Cardiac muscle cell (in vitro differentiated cells and primary cell): ENCODE results near the gene IL11. TPM values are rescaled to one million over a fixed set of nuclear protein-coding genes. Genes with fewer than 3 reads are reported as not detected.

Experiments
- DNase-seq, 2 donors: peaks; one replicate each; pipeline versions ENCODE4 v3.0.0 to v3.0.0-alpha.2; 2010 to 2017; ENCODE audit warnings: low read depth in 1 of 2, low spot score in 1 of 2
- H3K27ac ChIP-seq: fragments of 200-600 bp; sonication (generic); 2 replicates; pipeline ENCODE4 v1.5.1; 2016
- H3K27me3 ChIP-seq: fragments of 200-600 bp; sonication (generic); 2 replicates; pipeline ENCODE4 v1.6.0; 2016; ENCODE audit warnings: control low read depth
- H3K36me3 ChIP-seq: fragments of 200-600 bp; sonication (generic); 2 replicates; pipeline ENCODE4 v1.5.1; 2016; ENCODE audit warnings: control low read depth
- H3K4me1 ChIP-seq: fragments of 200-600 bp; sonication (generic); 2 replicates; pipeline ENCODE4 v1.8.1; 2017; ENCODE audit warnings: low read depth, mild to moderate bottlenecking, mixed run types
- H3K4me3 ChIP-seq: fragments of 200-600 bp; sonication (generic); 2 replicates; pipeline ENCODE4 v1.5.1; 2016; ENCODE audit warnings: mild to moderate bottlenecking
- H3K9me3 ChIP-seq: fragments of 200-600 bp; sonication (generic); 2 replicates; pipeline ENCODE4 v1.5.1; 2017; ENCODE audit warnings: low read depth, mild to moderate bottlenecking, control low read depth
- polyA plus RNA-seq: library from polyadenylated mRNA; unstranded; fragments of >200 nt; fragmentation: Nextera tagmentation; extraction: Ambion mirVana; gene quantifications from 2 replicates; pipeline ENCODE4 v1.2.1, GENCODE V29; 2016
- total RNA-seq: library from RNA; depleted of rRNA; stranded (reverse); fragments of >200 nt; gene quantifications from 2 replicates; pipeline ENCODE4 v1.2.3, GENCODE V29; 2016
- TF ChIP-seq, protein P1 (sequence below): IDR thresholded peaks from 2 replicates; pipeline ENCODE4 v1.5.1; 2012; ENCODE audit warnings: low read depth, mild to moderate bottlenecking, low read length

The IL11 gene
- total and polyA plus RNA-seq, 2 experiments from 2014 or later, result 0.12 TPM; not detected in 1

DNA sequence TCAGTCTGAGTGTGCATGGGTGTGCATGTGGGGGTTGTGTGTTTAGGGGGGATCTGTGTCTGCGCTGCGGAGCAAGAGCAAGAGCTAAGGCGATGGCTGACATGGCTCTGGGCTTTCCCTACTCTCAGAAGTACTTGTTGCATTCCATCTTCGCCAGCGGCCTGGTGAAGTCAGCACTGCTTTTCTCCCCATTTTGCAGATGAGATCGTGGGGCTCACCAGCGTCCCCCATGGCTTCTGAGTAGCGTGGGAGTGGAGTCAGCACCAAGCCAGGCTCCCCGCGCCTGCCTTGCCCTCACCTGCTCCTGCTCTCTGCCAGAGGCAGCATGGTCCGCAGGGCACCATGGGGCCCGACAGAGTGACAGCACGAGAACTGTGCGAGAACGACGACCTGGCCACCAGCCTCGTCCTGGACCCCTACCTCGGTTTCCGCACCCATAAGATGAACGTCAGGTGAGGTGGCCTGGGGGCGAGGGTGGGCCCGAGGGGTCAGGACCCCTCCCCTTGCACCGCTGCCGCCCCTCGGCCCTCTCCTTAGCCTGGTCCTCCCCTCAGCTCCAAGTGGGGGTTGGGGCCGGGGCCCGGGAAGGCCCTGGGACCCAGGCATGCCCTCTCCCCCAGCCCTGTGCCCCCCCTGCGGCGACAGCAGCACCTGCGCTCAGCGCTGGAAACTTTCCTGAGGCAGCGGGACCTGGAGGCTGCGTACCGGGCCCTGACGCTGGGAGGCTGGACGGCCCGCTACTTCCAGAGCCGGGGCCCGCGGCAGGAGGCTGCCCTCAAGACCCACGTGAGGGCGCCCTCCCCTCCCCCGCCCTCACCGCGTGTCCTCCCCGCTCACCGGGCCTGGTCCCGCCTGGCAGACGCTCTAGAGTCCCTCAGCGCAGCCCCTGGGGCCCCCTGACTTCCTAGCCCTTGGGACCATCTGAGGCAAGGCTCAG lies 28.4 kb downstream of the IL11 start:
- TF ChIP-seq, protein P1, sequence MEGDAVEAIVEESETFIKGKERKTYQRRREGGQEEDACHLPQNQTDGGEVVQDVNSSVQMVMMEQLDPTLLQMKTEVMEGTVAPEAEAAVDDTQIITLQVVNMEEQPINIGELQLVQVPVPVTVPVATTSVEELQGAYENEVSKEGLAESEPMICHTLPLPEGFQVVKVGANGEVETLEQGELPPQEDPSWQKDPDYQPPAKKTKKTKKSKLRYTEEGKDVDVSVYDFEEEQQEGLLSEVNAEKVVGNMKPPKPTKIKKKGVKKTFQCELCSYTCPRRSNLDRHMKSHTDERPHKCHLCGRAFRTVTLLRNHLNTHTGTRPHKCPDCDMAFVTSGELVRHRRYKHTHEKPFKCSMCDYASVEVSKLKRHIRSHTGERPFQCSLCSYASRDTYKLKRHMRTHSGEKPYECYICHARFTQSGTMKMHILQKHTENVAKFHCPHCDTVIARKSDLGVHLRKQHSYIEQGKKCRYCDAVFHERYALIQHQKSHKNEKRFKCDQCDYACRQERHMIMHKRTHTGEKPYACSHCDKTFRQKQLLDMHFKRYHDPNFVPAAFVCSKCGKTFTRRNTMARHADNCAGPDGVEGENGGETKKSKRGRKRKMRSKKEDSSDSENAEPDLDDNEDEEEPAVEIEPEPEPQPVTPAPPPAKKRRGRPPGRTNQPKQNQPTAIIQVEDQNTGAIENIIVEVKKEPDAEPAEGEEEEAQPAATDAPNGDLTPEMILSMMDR, result no peak
- H3K4me1 ChIP-seq, result no peaks in the 10 kb centered on the region
- peak overlapping the region; percentile 89 for H3K4me3 ChIP-seq

DNA sequence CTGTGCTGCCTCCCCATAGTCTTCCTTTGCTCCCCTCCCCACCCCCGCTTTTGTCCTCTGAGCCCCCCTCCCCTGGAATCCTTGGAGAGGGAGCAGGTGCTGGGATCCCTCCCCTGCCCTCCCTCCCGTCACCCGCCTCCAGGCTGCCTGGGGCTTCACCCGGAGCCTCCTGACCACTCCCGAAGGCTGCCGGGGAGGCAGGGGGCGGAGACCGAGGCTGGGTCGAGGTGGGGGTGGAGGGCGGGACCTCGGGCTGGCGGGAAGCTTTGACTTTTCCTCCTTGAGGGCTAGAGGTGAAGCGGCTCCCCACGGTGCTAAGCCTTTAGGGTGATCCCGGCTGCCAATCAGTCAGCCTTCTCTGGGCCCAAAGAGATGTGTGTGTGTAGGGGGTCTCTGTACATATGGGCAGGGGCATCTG lies 29.1 kb downstream of the IL11 start:
- H3K9me3 ChIP-seq, result no peaks in the 10 kb centered on the region
- H3K4me1 ChIP-seq, result no peaks in the 10 kb centered on the region
- peaks cover 23% of the 10 kb centered on the region for H3K36me3 ChIP-seq
- DNase-seq, result peak; percentile 73 to 78
- H3K27me3 ChIP-seq, result no peaks in the 10 kb centered on the region
- peak overlapping the region; percentile 93 for H3K27ac ChIP-seq
- TF ChIP-seq, protein P1, result no peak
- peak overlapping the region; percentile 89 for H3K4me3 ChIP-seq

More for the DNA sequence above, 28.4 kb downstream of the IL11 start:
- H3K36me3 ChIP-seq, result peaks cover 24% of the 10 kb centered on the region
- H3K27ac ChIP-seq, result no peak overlapping the region
- H3K27me3 ChIP-seq, result no peaks in the 10 kb centered on the region
- H3K9me3 ChIP-seq, result no peaks in the 10 kb centered on the region
- no peak for DNase-seq

DNA sequence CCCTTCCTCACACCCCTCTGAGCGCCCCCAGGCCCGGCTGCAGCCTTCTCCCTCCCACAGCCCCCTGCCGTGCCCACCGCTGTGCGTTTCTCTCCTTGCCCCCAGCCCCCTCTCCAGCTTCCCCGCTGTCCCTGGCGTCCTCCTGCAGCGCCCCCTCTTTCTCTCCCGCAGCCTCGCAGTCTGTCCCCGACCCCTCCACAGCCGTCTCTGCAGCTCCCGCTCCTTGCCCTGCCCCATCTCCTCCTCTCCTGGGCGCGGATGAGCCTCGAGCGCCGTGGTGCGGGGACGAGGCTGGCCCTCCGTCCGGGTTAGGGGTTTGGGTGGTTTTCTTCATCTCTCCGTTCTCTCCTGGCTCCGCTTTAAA lies 29.5 kb downstream of the IL11 start:
- Histone ChIP-seq H3K9me3 (no peaks in the 10 kb centered on the region), H3K27ac (peak overlapping the region; percentile 93), H3K4me3 (peak overlapping the region; percentile 89), H3K27me3 (no peaks in the 10 kb centered on the region), H3K36me3 (peaks cover 21% of the 10 kb centered on the region), H3K4me1 (no peaks in the 10 kb centered on the region)
- DNase-seq, result peak in 1 of 2 donors; percentile 39
- TF ChIP-seq, protein P1, result peak; percentile 23

DNA sequence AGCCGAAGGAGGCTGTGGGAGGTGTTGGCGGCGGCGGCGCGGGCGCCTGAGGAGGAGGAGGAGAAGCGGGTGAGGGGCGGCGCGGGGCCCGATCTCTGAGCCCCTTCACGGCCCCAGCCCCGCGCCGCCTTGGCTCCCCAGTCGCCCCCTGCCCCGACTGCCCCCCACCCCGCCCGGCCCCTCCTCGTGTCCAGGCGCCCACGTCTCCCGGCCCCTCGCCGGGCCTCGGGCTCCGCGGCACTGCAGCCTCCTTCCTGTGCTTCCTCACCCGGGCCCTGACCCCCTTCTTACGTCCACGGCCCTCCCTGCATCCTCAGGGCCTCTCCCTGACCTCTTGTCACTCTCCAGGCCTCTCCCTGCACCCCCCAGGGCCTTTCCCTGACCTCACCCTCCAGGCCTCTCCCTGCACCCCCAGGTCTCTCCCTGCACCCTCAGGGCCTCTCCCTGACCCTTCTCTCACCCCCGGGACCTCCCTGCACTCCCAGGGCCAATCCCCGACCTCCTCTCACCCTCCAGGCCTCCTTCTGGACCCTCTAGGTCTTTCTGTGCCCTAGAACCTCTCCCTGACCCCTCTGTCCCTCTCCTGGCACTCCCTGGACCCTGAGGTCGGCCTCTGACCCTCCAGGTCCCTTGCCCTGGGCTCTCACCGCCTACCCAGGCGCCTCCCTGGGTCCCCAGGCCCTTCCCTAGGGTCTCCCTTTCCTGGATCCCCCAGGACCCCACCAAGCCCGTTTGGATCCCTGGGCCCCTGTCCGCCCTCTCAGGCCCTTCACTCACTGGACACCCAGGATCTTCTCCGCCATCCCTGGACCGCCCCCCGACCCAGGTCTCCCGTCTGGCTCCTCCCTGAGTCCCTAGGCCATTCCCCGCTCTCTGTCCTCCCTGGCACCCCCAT lies 30.1 kb downstream of the IL11 start:
- peaks cover 21% of the 10 kb centered on the region for H3K36me3 ChIP-seq
- peak overlapping the region; percentile 89 for H3K4me3 ChIP-seq
- TF ChIP-seq, protein P1, result no peak
- peak overlapping the region; percentile 93 for H3K27ac ChIP-seq
- no peaks in the 10 kb centered on the region for H3K9me3 ChIP-seq
- H3K4me1 ChIP-seq, result no peaks in the 10 kb centered on the region
- no peaks in the 10 kb centered on the region for H3K27me3 ChIP-seq
- DNase-seq, result peak in 1 of 2 donors; percentile 12

DNA sequence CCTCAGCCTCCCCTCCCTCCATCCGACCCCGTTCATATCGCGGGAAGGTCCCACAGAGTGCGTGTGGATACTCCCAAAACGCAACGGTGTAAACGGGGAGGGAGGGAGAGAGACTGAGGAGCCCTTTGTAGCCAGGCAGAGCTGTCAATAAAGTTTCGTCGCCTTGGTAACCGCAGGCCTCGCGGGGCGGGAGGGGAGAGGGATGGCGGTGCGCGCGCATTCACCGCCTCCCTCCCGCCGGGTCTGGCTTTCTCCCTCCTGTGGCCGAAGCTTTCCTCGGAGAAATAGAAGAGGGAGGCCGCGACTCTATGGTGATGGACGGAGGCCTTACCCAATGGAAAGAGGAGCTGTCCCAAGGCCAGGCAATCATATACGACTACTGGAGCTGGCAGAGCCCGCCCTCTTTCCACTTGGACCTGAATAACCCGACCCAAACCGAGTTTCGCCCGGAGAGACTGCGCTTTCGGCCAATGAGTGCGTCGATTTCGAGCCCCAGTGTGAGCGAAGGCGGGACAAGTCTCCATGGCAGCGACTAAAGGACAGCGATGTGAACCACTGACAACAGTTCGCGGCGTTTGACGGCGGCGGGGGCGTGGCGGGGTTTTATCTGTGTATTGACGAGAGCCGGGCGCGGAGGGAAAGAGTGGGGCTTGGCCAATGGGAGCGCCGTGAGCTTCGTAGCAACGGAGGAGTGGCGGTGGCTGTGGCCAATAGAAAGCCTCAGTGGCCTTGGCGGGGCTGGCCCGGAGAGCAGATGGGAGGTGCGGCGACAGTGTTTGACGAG lies 31.0 kb downstream of the IL11 start, which contains the start of gene KMT5C:
Gene KMT5C, plus strand, starts transcription at position 772 of the 784 bp plus-strand sequence. CDS start 2,061 bp downstream, outside the sequence.
- H3K4me3 ChIP-seq, result peak within 1 kb of the TSS; percentile 89
- peaks cover 18% of the 10 kb centered on the region for H3K36me3 ChIP-seq
- peak; percentile 100 for DNase-seq
- TF ChIP-seq, protein P1, result peak; percentile 39
- no peaks in the 10 kb centered on the region for H3K9me3 ChIP-seq
- H3K27me3 ChIP-seq, result no peaks in the 10 kb centered on the region
- peak within 1 kb of the TSS; percentile 93 for H3K27ac ChIP-seq
- no peaks in the 10 kb centered on the region for H3K4me1 ChIP-seq
